ENCODE results near the gene LSS. TPM values are rescaled to one million over a fixed set of nuclear protein-coding genes. Genes with fewer than 3 reads are reported as not detected.
"Not testable (repeated sequence)": the region's sequence is repeated elsewhere in the genome, so short reads cannot be mapped to it uniquely, and the experiment has no call there.

Gene LSS
- total RNA-seq, 1 experiment from 2014 or later = 15.6 TPM

DNA sequence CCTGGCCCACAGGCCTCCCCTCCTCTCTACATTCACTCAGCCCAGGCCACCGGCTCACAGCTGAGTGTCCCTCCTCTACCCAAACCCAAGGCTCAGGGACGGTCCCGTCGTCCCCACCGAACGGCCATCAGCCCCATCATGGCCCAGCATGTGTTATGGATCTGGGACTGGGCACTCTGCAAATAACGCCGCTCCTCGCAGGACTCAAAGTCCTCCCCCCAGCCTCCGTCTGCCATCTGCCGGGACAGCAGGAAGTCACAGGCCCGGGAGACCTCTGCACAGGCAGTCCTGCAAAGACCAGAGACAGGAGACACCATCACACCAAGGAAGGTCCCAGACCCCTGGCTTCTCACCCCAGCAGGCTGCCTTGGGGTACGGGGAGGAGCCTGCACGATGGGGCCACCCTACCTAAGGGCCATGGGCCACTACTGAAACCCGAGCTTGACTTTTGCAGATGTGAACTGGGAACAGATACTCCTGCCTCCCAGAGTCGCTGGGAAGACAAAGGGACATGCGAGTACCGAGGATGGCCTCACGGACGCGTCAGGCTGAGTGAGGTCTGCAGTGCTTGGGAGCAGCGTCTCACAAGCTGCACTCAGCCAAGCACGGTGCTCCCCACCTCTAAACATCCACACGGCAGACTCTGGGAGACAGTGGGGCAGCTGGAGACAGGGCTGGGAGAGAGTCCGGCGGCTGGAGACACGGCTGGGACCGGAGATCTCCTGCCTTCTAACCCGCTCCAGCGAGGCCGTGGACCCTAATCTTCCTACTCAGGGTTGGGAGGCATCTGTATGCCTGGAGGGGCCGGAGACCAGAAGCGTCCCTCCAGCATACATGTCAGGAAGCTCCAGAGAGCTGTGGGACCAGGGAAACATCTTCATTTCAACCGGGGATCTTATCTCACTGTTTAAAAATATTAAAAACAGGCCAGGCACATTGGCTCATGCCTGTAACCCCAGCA is 33.9 kb downstream of the LSS start:
- DNase-seq (ENCODE audit: low read depth, low spot score) = no peak
- in situ Hi-C loops (cut with HindIII; ENCODE audit: low pct_unique_long_range_greater_than_20kb, low sequenced_read_pairs) = no loop called here

DNA sequence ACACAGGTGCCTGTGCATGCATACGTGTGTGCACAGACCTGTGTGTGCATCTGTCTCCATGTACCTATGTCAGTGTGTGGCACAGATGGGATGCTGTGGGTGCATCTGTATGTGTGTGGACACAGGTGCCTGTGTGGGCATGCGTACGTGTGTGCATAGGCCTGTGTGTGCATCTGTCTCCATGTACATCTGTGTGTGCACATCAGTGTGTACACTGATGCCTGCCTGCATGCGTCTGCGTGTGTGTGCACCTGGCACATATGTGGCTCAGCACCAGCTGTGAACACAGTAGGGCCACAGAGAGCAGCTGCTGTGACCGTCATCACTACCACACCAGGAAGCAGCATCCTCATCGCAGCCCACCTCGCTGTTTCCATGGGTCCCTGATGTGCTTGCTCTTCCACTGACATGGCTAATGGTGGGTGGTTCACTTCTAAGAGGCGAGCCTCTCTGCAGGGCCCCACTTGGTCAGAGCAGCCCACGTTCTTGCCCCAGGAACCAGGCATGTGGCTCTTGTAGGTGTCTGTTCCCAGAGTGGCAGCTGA is 34.7 kb downstream of the LSS start:
- in situ Hi-C loops (cut with HindIII; ENCODE audit: low pct_unique_long_range_greater_than_20kb, low sequenced_read_pairs) = no loop called here
- DNase-seq (ENCODE audit: low read depth, low spot score) = no peak

DNA sequence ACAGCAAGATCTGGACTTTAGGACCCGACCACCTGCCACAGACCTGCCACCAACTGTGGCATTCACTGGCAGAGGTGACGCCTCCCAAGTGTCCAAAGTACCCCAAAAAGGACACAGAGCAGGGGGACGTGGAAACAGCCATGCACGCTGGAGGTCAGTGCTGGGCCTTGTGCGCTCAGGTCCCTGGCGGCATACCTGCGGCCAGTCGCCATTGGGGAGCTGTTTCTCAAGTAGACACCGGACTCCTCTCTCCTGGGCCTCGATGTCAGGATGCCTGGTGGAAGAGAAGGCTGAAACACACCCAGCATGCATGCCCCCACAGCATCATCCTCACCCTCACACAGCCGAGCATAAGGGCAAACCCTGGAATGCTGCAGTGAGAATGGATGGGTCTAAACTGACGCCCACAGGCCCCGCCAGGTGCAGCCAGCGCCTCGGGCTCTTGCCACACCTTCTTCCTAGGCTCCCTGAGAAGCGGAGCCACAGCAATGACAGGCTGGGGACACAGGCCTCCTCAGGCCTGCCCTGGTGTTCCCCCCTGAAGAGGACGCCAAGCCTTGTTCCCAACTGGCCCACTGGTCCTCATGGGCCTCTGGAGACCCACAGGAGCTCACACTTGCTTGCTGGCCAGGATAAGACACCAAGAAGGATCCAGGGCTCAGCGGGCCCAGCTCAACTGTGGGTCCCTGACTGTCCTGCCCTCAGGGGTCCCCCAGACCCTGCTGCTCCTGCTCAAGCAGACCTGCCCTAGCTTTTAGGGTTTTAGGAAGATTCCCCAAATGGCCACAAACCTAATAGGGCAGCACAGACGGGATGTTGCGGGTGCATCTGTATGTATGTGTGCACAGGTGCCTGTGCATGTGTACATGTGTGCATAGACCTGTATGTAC is 36.6 kb downstream of the LSS start:
- no peak for DNase-seq (ENCODE audit: low read depth, low spot score)
- in situ Hi-C loops (cut with HindIII; ENCODE audit: low pct_unique_long_range_greater_than_20kb, low sequenced_read_pairs) = no loop called here

DNA sequence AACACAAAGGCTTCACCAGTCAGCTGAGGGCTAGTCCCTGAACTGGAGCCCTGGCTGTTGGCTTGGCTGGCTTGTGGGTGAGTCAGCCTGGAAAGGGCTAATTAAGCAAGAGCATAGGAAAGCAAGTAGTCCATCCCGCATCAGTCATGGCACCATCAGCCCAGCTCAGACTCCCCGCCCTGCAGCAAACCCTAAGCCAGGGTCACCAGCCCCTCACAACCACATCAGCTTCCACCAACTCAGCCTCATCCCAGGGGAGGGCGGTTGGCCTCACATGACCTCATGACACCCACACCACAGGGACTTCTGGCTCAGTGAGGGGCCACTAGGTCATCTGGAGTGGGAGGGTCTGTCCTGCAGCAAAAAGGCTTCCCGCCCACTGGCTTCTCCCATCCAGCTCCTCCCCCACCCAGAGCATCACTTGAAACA is 37.3 kb downstream of the LSS start:
- no peak for DNase-seq (ENCODE audit: low read depth, low spot score)
- in situ Hi-C loops (cut with HindIII; ENCODE audit: low pct_unique_long_range_greater_than_20kb, low sequenced_read_pairs) = no loop called here

DNA sequence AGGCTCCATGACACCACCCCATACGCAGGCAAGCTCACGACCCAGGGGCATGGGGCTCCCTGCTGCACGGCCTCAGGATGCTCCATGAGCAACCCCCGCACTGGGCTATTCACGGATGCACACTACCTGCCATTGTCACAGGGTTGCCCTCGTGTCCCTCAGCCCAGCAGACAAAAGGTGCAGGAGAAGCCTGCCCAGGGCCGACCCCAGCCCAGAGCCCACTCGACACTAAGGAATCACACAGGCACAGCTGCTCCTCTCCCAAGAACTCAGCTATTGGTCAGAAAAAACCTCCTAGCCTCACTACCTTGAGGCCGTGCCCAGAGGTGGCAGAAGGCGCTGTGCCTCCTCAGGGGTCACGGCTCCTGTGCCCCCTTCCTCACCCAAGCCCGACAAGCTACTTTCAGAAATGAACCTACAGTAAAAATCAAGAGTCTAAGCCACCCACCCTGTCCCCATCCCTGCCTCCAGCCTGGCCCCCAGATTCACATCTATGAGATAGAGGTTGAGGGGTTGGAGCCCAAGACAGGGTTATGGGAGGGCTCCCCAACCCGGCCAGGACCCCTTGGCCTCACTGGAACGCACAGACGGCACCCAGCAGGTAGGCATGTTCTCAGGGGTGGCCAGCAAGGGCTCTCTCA is 38.0 kb downstream of the LSS start:
- no peak for DNase-seq (ENCODE audit: low read depth, low spot score)
- in situ Hi-C loops (cut with HindIII; ENCODE audit: low pct_unique_long_range_greater_than_20kb, low sequenced_read_pairs) = no loop called here

DNA sequence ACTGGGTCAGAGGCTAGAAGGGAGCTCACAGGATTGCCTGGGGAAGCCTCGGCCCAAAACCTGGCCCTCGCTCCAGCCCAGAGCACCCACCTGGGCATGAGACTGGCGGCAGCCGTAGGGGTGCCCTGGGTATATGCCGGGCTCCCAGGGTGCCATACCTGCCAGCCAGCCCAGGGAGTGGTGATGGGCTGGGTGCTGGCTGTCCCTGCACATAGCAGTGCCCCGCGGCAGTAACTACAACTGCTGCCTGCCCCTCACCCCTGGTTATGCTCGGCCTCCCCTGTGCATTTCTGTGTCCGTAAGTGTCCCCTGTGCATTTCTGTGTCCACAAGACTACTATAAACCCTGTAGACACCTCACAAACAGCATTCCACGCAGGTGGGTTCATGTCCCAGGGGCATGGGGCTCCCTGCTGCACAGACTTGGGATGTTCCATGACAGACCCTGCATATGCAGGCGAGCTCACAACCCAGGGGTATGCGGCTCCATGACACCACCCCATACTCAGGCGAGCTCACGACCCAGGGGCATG is 38.5 kb downstream of the LSS start:
- DNase-seq (ENCODE audit: low read depth, low spot score) = no peak
- in situ Hi-C loops (cut with HindIII; ENCODE audit: low pct_unique_long_range_greater_than_20kb, low sequenced_read_pairs) = no loop called here

DNA sequence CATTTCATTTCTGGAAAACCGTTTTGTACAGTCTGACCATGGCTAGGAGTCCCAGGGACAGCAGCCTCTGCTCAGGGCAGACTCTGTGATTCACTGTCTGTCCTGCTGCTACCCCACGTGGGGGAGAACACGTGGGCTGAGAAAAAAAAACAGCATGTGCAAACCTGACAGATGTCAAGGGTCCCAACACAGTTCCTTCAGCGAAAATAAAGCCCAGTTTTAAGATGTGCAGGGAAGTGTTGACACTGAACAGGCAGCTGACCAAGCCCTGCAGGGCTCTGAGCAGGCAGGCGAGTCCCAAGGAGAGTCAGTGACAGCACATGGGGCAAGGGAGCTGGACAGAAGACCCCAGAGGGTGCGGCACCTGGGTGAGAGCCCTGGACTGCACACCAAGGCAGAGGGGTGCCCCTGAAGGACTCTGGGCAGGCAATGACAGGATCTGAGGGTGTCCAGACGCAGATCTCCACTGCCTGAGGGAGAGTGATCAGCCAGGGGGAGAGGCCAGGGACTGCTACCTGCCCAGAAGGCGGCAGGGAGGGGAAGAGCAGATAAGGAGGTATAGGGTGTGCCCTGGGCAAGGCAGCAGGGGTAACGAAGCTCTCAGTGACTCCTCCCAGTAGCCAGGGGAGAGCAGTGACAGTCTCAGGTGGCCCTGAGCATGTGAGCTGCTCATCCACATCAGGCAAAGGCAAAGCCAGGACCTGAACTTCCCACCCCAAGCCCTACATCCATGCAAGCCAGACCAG is 39.2 kb downstream of the LSS start:
- no peak for DNase-seq (ENCODE audit: low read depth, low spot score)
- in situ Hi-C loops (cut with HindIII; ENCODE audit: low pct_unique_long_range_greater_than_20kb, low sequenced_read_pairs) = no loop called here

DNA sequence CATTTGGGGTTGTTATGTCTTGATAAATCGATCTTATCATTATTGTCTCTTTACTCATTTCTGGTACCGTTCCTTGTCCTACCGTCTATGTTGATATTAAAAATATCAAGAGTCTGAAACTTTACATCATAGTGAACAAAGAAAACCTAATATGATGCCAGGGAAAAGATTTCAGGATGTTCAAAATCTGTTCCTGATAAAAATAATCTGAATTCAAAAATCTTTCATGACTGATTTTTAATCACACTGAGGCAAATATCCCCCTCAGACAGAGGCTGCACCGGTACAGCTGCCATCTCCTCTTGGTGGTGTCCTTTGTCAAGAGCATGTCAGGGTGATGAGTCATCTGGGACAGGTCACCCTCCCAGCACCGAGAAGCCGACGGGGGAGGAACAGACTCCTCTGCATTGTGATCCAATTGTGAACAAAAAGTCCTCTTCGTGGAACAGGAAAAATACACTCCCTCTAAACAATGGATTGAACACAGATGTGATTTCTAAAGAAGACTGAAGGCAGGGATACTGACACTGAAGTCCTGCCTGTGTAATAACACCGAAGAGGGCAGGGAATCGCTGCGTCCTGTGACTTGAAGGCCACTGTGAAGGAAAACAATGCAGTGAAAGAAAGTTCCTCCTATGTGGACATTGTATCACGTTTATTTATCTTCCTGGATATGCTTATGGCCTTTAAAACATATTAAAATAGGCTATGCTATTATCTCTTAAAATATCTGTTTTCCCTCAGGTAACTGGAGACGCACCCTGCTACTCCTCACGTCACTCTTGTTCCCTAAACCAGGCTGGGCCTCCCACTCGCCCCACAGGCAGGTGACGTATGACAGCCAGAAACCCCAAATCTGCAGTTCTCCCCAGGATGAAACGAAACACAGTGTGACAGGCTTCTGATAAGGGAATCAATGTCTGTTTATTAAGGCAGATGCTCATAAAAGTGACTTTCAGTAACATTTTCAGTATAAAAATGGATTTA is 40.1 kb downstream of the LSS start:
- in situ Hi-C loops (cut with HindIII; ENCODE audit: low pct_unique_long_range_greater_than_20kb, low sequenced_read_pairs) = no loop called here
- peak; percentile 10 for DNase-seq (ENCODE audit: low read depth, low spot score)

DNA sequence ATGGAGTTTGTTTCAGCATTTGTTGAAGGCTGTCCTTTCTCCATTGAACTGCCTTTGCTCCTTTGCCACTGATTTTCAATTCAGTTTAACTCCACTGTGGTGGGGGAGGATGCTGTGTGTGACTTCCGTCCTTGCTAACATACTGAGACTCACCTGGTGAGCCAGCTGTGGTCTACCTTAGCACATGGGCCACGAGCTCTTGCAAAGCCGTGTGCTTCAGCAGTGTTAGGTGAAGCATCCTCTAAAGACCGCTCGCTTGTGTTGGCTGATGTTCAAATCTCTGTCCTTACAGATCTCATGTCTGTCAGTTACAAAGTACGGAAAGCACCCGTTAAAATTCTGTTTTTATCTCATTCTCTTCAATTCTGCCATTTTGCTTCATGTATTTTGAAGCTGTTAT is 40.8 kb downstream of the LSS start:
- no peak for DNase-seq (ENCODE audit: low read depth, low spot score)
- in situ Hi-C loops (cut with HindIII; ENCODE audit: low pct_unique_long_range_greater_than_20kb, low sequenced_read_pairs) = no loop called here

DNA sequence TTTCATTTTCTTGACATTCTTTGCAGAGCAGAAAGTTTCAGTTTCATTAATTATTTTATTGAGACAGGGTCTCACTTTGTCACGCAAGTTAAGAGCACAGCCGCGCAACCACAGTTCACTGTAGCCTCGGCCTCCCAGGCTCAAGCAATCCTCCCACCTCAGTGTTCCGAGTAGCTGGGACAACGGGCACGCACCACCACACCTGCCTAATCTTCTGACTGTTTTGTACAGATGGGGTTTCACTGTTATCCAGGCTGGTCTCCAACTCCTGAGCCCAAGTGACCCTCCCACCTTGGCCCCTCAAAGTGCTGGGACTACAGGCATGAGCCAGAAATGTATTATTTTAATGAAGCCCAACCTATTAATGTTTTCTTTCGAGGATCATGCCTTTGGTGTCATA is 41.3 kb downstream of the LSS start:
- in situ Hi-C loops (cut with HindIII; ENCODE audit: low pct_unique_long_range_greater_than_20kb, low sequenced_read_pairs) = no loop called here
- DNase-seq (ENCODE audit: low read depth, low spot score) = no peak

DNA sequence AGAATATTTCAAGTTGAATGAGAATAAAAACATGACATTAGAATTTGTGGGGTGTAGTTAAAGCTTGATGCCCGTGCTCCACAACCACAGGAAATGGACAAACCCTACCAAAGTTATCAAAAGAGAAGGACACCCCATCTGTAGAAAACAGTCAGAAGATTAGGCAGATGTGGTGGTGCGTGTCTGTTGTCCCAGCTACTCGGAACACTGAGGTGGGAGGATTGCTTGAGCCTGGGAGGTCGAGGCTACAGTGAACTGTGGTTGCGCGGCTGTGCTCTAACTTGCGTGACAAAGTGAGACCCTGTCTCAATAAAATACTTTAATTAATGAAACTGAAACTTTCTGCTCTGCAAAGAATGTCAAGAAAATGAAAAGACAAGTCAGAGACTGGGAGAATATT is 42.9 kb downstream of the LSS start:
- no peak for DNase-seq (ENCODE audit: low read depth, low spot score)
- in situ Hi-C loops (cut with HindIII; ENCODE audit: low pct_unique_long_range_greater_than_20kb, low sequenced_read_pairs) = no loop called here

DNA sequence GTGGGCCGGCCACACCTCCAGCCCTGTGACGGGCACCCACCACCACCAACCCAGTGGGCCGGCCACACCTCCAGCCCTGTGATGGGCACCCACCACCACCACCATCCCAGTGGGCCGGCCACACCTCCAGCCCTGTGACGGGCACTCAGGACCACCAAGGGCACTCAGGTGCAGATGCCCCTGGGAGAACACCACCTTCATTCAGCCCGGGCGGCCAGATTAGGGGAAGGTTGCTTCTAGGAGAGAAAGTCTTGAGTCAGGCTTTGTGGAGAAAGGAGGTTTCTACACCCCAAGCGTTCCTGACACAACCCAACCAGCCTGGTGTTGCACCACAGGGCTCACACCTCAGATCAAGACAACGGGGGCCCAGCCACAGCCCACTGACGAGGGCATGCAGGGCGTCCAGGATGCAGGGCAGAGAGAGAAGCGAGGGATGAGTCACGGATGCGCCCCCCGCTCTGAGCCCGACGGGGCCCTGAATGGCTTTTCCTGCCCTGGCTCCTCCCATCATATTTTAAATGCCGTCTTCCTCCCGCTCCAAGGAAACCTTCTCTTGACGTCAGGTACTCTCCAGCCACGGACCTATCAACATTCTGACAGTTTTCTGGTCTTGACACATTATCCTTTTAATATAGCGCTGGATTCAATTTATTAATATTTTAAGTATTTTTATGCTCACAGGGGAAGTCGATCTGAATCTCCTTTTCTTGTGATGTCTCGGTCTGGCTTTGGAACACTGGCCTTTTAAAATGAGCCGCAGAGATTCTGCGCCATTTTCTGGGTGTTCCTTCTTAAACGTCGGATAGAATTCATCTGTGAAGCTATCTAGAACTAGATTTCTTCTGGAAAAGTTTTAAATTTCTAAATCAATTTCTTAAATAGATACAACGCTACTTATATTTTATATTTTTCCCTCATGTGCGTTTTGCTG is 43.7 kb downstream of the LSS start:
- peak; percentile 76 for DNase-seq (ENCODE audit: low read depth, low spot score)
- in situ Hi-C loops (cut with HindIII; ENCODE audit: low pct_unique_long_range_greater_than_20kb, low sequenced_read_pairs) = no loop called here

DNA sequence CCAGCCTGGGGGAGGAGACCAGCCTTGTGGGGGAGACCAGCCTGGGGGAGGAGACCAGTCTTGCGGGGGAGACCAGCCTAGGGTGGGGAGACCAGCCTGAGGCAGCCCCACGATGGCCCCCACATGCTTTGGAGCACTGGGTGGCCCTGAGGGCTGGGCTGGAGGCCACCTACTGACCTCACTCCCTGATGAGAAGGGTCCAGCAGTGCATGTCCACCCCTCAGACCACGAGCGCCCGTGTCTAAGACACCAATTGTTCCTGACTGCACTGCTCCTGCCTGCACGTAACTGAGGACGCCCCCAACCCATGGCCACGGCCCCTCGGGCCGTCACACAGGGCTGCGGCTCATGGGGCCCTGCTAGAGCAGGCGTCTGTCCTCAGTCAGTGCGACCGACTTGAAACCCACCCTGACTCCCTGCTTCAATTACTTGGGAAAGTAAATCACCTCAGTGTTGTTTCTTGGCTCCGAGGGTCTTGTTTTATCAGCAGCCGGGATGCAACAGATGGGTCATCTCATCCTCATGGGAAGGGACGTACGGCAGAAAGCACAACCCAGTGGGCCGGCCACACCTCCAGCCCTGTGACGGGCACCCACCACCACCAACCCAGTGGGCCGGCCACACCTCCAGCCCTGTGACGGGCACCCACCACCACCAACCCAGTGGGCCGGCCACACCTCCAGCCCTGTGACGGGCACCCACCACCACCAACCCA is 44.5 kb downstream of the LSS start, which contains the start of gene SPATC1L:
Gene SPATC1L, minus strand, starts transcription at position 550 of the 715 bp plus-strand sequence. CDS start 1,643 bp downstream, outside the sequence.
- in situ Hi-C loops (cut with HindIII; ENCODE audit: low pct_unique_long_range_greater_than_20kb, low sequenced_read_pairs) = no loop called here
- peak; percentile 54 for DNase-seq (ENCODE audit: low read depth, low spot score)

DNA sequence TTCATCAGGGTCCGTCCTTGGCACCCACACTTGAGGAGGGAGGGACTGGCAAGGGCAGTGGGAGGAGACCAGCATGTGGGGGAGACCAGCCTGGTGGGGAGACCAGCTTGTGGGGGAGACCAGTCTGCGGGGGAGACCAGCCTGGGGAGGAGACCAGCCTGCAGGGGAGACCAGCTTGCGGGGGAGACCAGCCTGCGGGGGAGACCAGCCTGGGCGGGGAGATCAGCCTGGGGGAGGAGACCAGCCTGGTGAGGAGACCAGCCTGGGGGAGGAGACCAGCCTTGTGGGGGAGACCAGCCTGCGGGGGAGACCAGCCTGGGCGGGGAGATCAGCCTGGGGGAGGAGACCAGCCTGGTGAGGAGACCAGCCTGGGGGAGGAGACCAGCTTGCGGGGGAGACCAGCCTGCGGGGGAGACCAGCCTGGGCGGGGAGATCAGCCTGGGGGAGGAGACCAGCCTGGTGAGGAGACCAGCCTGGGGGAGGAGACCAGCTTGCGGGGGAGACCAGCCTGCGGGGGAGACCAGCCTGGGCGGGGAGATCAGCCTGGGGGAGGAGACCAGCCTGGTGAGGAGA is 45.2 kb downstream of the LSS start:
- in situ Hi-C loops (cut with HindIII; ENCODE audit: low pct_unique_long_range_greater_than_20kb, low sequenced_read_pairs); DNase-seq (ENCODE audit: low read depth, low spot score): not testable (repeated sequence)
